Cardiac muscle cell (in vitro differentiated cells and primary cell): Measurements from ENCODE around the gene OPRM1. TPM values are rescaled to one million over a fixed set of nuclear protein-coding genes. Genes with fewer than 3 reads are reported as not detected.

ENCODE experiments used
- DNase-seq, 2 donors: peaks; one replicate each; pipeline versions ENCODE4 v3.0.0 to v3.0.0-alpha.2; 2010 to 2017; ENCODE audit warnings: low read depth in 1 of 2, low spot score in 1 of 2
- H3K27ac ChIP-seq: fragments of 200-600 bp; sonication (generic); 2 replicates; pipeline ENCODE4 v1.5.1; 2016
- H3K27me3 ChIP-seq: fragments of 200-600 bp; sonication (generic); 2 replicates; pipeline ENCODE4 v1.6.0; 2016; ENCODE audit warnings: control low read depth
- H3K36me3 ChIP-seq: fragments of 200-600 bp; sonication (generic); 2 replicates; pipeline ENCODE4 v1.5.1; 2016; ENCODE audit warnings: control low read depth
- H3K4me1 ChIP-seq: fragments of 200-600 bp; sonication (generic); 2 replicates; pipeline ENCODE4 v1.8.1; 2017; ENCODE audit warnings: low read depth, mild to moderate bottlenecking, mixed run types
- H3K4me3 ChIP-seq: fragments of 200-600 bp; sonication (generic); 2 replicates; pipeline ENCODE4 v1.5.1; 2016; ENCODE audit warnings: mild to moderate bottlenecking
- H3K9me3 ChIP-seq: fragments of 200-600 bp; sonication (generic); 2 replicates; pipeline ENCODE4 v1.5.1; 2017; ENCODE audit warnings: low read depth, mild to moderate bottlenecking, control low read depth
- CTCF ChIP-seq: IDR thresholded peaks from 2 replicates; pipeline ENCODE4 v1.5.1; 2012; ENCODE audit warnings: low read depth, mild to moderate bottlenecking, low read length
- polyA plus RNA-seq: library from polyadenylated mRNA; unstranded; fragments of >200 nt; fragmentation: Nextera tagmentation; extraction: Ambion mirVana; gene quantifications from 2 replicates; pipeline ENCODE4 v1.2.1, GENCODE V29; 2016
- total RNA-seq: library from RNA; depleted of rRNA; stranded (reverse); fragments of >200 nt; gene quantifications from 2 replicates; pipeline ENCODE4 v1.2.3, GENCODE V29; 2016

OPRM1 gene
- total and polyA plus RNA-seq, 2 experiments from 2014 or later, result not detected

- H3K4me3 ChIP-seq, result no peak overlapping the region
- DNase-seq, result peak in 1 of 2 donors; percentile 95
- H3K27me3 ChIP-seq, result no peaks in the 10 kb centered on the region
- no peak for TF ChIP-seq CTCF
- no peak overlapping the region for H3K27ac ChIP-seq
- no peaks in the 10 kb centered on the region for H3K36me3 ChIP-seq
- no peaks in the 10 kb centered on the region for H3K9me3 ChIP-seq
- H3K4me1 ChIP-seq, result no peaks in the 10 kb centered on the region
Measured at GRCh38 chr6:154164397-154164796, 125.4 kb downstream of the OPRM1 start.

- H3K27ac ChIP-seq, result no peak overlapping the region
- H3K9me3 ChIP-seq, result no peaks in the 10 kb centered on the region
- no peaks in the 10 kb centered on the region for H3K27me3 ChIP-seq
Measured at GRCh38 chr6:154165478-154165877, 126.4 kb downstream of the OPRM1 start.

GRCh38 chr6:154166140-154166539 is 127.1 kb downstream of the OPRM1 start:
- no peak for DNase-seq

More at GRCh38 chr6:154165478-154165877, 126.4 kb downstream of the OPRM1 start:
- H3K4me1 ChIP-seq, result no peaks in the 10 kb centered on the region
- DNase-seq, result no peak
- no peaks in the 10 kb centered on the region for H3K36me3 ChIP-seq
- H3K4me3 ChIP-seq, result no peak overlapping the region
- no peak for TF ChIP-seq CTCF

GRCh38 chr6:154167126-154167525 is 128.1 kb downstream of the OPRM1 start:
- Histone ChIP-seq H3K27ac (no peak overlapping the region), H3K36me3 (no peaks in the 10 kb centered on the region), H3K4me3 (no peak overlapping the region), H3K4me1 (no peaks in the 10 kb centered on the region), H3K27me3 (no peaks in the 10 kb centered on the region), H3K9me3 (no peaks in the 10 kb centered on the region)
- TF ChIP-seq CTCF, result no peak
- no peak for DNase-seq

More at GRCh38 chr6:154166140-154166539, 127.1 kb downstream of the OPRM1 start:
- H3K4me1 ChIP-seq, result no peaks in the 10 kb centered on the region
- H3K9me3 ChIP-seq, result no peaks in the 10 kb centered on the region
- no peak for TF ChIP-seq CTCF
- H3K36me3 ChIP-seq, result no peaks in the 10 kb centered on the region
- no peak overlapping the region for H3K4me3 ChIP-seq
- no peaks in the 10 kb centered on the region for H3K27me3 ChIP-seq
- no peak overlapping the region for H3K27ac ChIP-seq

- DNase-seq, result peak in 1 of 2 donors; percentile 20
- Histone ChIP-seq H3K27me3 (no peaks in the 10 kb centered on the region), H3K36me3 (no peaks in the 10 kb centered on the region), H3K9me3 (no peaks in the 10 kb centered on the region), H3K4me1 (no peaks in the 10 kb centered on the region), H3K27ac (no peak overlapping the region), H3K4me3 (no peak overlapping the region)
- TF ChIP-seq CTCF, result no peak
Measured at GRCh38 chr6:154169193-154169847, 130.3 kb downstream of the OPRM1 start.
